Hematopoietic multipotent progenitor cell treated with erythropoietin and hydrocortisone succinate and interleukin-3 and kit ligand, for 4 days (in vitro differentiated cells): ENCODE data around the gene SPTB.
"Not testable (repeated sequence)": the region's sequence is repeated elsewhere in the genome, so short reads cannot be mapped to it uniquely, and the experiment has no call there.

ENCODE experiments used
- DNase-seq: peaks from one replicate; pipeline ENCODE4 v3.0.0-alpha.2; 2015

Gene SPTB

GRCh38 chr14:64879635-64880220 is at the start of gene SPTB:
Gene SPTB (minus strand): TSS chr14:64879907. CDS start chr14:64823094, 56,813 bp downstream.
- DNase-seq, result peak; percentile 93

- no peak for DNase-seq
Measured at GRCh38 chr14:64929014-64929359, 49.3 kb upstream of the SPTB start.

- DNase-seq, result no peak
Measured at GRCh38 chr14:64928239-64929013, 48.7 kb upstream of the SPTB start.

- no peak for DNase-seq
Measured at GRCh38 chr14:64927031-64927430, 47.3 kb upstream of the SPTB start.

- DNase-seq, result peak; percentile 66
Measured at GRCh38 chr14:64926398-64926995, 46.8 kb upstream of the SPTB start.

- DNase-seq, result no peak
Measured at GRCh38 chr14:64923015-64923414, 43.3 kb upstream of the SPTB start.

- DNase-seq, result no peak
Measured at GRCh38 chr14:64920465-64920864, 40.8 kb upstream of the SPTB start.

GRCh38 chr14:64919618-64920017 is 39.9 kb upstream of the SPTB start:
- DNase-seq, result no peak

- DNase-seq, result no peak
Measured at GRCh38 chr14:64919215-64919614, 39.5 kb upstream of the SPTB start.

- no peak for DNase-seq
Measured at GRCh38 chr14:64918216-64918615, 38.5 kb upstream of the SPTB start.

- DNase-seq, result peak; percentile 65
Measured at GRCh38 chr14:64915797-64916196, 36.1 kb upstream of the SPTB start.

GRCh38 chr14:64915029-64915424 is 35.3 kb upstream of the SPTB start:
- DNase-seq, result no peak

- peak; percentile 99 for DNase-seq
Measured at GRCh38 chr14:64914237-64915028, 34.7 kb upstream of the SPTB start, which contains the start of gene CHURC1. Gene CHURC1 (plus strand): TSS chr14:64914455. CDS start chr14:64914496, 41 bp downstream.

GRCh38 chr14:64913477-64913876 is 33.8 kb upstream of the SPTB start:
- DNase-seq, result not testable (repeated sequence)

GRCh38 chr14:64912261-64912660 is 32.6 kb upstream of the SPTB start:
- peak; percentile 91 for DNase-seq

GRCh38 chr14:64910847-64911495 is 31.3 kb upstream of the SPTB start:
- peak; percentile 60 for DNase-seq

- no peak for DNase-seq
Measured at GRCh38 chr14:64906022-64906421, 26.3 kb upstream of the SPTB start.

GRCh38 chr14:64899958-64900357 is 20.3 kb upstream of the SPTB start:
- DNase-seq, result peak; percentile 25

- peak; percentile 88 for DNase-seq
Measured at GRCh38 chr14:64891839-64892375, 12.2 kb upstream of the SPTB start.

- DNase-seq, result no peak
Measured at GRCh38 chr14:64891173-64891838, 11.6 kb upstream of the SPTB start.

- no peak for DNase-seq
Measured at GRCh38 chr14:64889352-64889751, 9.6 kb upstream of the SPTB start.

- DNase-seq, result peak; percentile 50
Measured at GRCh38 chr14:64885559-64885958, 5.9 kb upstream of the SPTB start.
